NCI-H526 treated with DMSO at 0.1 percent for 48 hours (cell line): Measurements from ENCODE around the gene NEAT1.

Experiments used
- DNase-seq: peaks from one replicate; lab custom pipeline; 2025; lab: John Stamatoyannopoulos, UW

Gene NEAT1

GRCh38 chr11:65433657-65434056, 11.1 kb downstream of the NEAT1 start:
- DNase-seq: no peak

GRCh38 chr11:65434057-65434666, 11.6 kb downstream of the NEAT1 start:
- no peak for DNase-seq

- no peak for DNase-seq
These were observed 12.2 kb downstream of the NEAT1 start for GRCh38 chr11:65434667-65435410.

GRCh38 chr11:65435411-65435931, 12.9 kb downstream of the NEAT1 start:
- DNase-seq: no peak

GRCh38 chr11:65435981-65436411, 13.4 kb downstream of the NEAT1 start:
- no peak for DNase-seq

GRCh38 chr11:65436412-65437032, 13.9 kb downstream of the NEAT1 start:
- DNase-seq: no peak

- DNase-seq: no peak
These were observed 15.0 kb downstream of the NEAT1 start for GRCh38 chr11:65437436-65438227.

- DNase-seq: no peak
These were observed 15.9 kb downstream of the NEAT1 start for GRCh38 chr11:65438257-65439151.

GRCh38 chr11:65439331-65440181, 17.0 kb downstream of the NEAT1 start:
- DNase-seq: no peak

- no peak for DNase-seq
These were observed 18.4 kb downstream of the NEAT1 start for GRCh38 chr11:65440831-65441499.

- no peak for DNase-seq
These were observed 20.3 kb downstream of the NEAT1 start for GRCh38 chr11:65442842-65443331.

- no peak for DNase-seq
These were observed 21.9 kb downstream of the NEAT1 start for GRCh38 chr11:65444314-65445051.

- no peak for DNase-seq
These were observed 22.6 kb downstream of the NEAT1 start for GRCh38 chr11:65445101-65445603.

GRCh38 chr11:65445604-65446445, 23.2 kb downstream of the NEAT1 start:
- no peak for DNase-seq

GRCh38 chr11:65446446-65447277, 24.1 kb downstream of the NEAT1 start:
- DNase-seq: no peak

GRCh38 chr11:65448074-65448417, 25.4 kb downstream of the NEAT1 start:
- no peak for DNase-seq
